HL-60 (cell line): Measurements from ENCODE around the gene ITCH.

Source experiments
- GABPA ChIP-seq: IDR thresholded peaks from 2 replicates; pipeline ENCODE4 v1.6.1; 2012; ENCODE audit warnings: low read depth
- POLR2AphosphoS5 ChIP-seq: IDR thresholded peaks from 2 replicates; pipeline ENCODE4 v1.6.1; 2012; ENCODE audit warnings: low read depth
- TF ChIP-seq, protein P1 (sequence below): IDR thresholded peaks from one replicate; pipeline ENCODE4 v1.5.1; 2011; ENCODE audit warnings: low read length, control low read depth, inconsistent platforms; ENCODE audit not compliant: insufficient read depth
- TF ChIP-seq, protein P2 (sequence below): IDR thresholded peaks from 2 replicates; pipeline ENCODE4 v1.6.1; 2012; ENCODE audit warnings: low read depth; ENCODE audit not compliant: insufficient replicate concordance

DNA sequence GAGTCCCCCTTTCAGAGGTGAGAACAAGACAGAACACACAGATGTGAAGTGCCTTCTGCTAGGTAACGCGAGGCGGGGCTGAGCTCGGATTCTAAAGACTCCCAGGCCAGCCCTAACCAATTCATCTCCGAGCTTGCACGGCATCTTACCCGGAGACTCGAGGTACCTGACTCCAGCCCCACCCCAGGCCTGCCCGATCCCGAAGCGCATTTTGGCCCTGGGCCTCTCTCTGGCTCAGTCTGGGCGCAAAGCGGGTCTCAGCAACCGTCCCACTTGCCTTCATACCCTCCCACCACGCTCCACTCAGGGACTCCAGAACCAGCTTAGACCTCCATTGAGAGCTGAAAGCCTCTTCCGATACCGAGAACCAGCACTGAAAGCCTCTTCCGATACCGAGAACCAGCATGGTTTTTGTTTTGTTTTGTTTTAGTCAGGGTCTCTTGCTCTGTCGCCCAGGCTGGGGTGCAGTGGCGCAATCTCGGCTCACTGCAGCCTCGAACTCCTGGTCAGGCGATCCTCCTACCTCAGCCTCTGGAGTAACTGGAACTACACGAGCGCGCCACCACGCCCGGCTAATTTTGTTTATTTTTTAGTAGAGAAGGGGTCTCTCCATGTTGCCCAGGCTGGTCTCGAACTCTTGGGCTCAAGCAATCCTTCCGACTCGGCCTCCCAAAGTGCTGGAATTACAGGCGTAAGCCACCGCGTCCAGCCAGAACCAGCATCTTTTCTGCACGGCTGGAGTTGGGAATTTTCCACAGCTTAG lies 152.6 kb downstream of the ITCH start:
- TF ChIP-seq, protein P1, sequence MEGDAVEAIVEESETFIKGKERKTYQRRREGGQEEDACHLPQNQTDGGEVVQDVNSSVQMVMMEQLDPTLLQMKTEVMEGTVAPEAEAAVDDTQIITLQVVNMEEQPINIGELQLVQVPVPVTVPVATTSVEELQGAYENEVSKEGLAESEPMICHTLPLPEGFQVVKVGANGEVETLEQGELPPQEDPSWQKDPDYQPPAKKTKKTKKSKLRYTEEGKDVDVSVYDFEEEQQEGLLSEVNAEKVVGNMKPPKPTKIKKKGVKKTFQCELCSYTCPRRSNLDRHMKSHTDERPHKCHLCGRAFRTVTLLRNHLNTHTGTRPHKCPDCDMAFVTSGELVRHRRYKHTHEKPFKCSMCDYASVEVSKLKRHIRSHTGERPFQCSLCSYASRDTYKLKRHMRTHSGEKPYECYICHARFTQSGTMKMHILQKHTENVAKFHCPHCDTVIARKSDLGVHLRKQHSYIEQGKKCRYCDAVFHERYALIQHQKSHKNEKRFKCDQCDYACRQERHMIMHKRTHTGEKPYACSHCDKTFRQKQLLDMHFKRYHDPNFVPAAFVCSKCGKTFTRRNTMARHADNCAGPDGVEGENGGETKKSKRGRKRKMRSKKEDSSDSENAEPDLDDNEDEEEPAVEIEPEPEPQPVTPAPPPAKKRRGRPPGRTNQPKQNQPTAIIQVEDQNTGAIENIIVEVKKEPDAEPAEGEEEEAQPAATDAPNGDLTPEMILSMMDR, result no peak
- TF ChIP-seq POLR2AphosphoS5 (0 out of 2 replicates have a peak, but pooled peaks have one; percentile 56), GABPA (no peak)
- TF ChIP-seq, protein P2, sequence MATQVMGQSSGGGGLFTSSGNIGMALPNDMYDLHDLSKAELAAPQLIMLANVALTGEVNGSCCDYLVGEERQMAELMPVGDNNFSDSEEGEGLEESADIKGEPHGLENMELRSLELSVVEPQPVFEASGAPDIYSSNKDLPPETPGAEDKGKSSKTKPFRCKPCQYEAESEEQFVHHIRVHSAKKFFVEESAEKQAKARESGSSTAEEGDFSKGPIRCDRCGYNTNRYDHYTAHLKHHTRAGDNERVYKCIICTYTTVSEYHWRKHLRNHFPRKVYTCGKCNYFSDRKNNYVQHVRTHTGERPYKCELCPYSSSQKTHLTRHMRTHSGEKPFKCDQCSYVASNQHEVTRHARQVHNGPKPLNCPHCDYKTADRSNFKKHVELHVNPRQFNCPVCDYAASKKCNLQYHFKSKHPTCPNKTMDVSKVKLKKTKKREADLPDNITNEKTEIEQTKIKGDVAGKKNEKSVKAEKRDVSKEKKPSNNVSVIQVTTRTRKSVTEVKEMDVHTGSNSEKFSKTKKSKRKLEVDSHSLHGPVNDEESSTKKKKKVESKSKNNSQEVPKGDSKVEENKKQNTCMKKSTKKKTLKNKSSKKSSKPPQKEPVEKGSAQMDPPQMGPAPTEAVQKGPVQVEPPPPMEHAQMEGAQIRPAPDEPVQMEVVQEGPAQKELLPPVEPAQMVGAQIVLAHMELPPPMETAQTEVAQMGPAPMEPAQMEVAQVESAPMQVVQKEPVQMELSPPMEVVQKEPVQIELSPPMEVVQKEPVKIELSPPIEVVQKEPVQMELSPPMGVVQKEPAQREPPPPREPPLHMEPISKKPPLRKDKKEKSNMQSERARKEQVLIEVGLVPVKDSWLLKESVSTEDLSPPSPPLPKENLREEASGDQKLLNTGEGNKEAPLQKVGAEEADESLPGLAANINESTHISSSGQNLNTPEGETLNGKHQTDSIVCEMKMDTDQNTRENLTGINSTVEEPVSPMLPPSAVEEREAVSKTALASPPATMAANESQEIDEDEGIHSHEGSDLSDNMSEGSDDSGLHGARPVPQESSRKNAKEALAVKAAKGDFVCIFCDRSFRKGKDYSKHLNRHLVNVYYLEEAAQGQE, result no peak
